H1 (cell line): ENCODE measurements around the gene PRIMPOL. TPM values are rescaled to one million over a fixed set of nuclear protein-coding genes. Genes with fewer than 3 reads are reported as not detected.

Source experiments
- CHD1 ChIP-seq: IDR thresholded peaks from 2 replicates; pipeline ENCODE4 v1.6.1; 2012; ENCODE audit warnings: low read depth, low read length, improper control_type of control experiment
- CHD7 ChIP-seq: fragments of 300-600 bp; sonication (generic); IDR thresholded peaks from 2 replicates; pipeline ENCODE4 v1.7.1; 2012; ENCODE audit warnings: low read length, moderate library complexity, mild to moderate bottlenecking, inconsistent platforms; ENCODE audit not compliant: insufficient replicate concordance
- CTBP2 ChIP-seq: IDR thresholded peaks from 2 replicates; pipeline ENCODE4 v1.7.0; 2011; ENCODE audit warnings: borderline replicate concordance, mild to moderate bottlenecking, moderate library complexity, mixed read lengths, low read length; ENCODE audit not compliant: insufficient read depth, insufficient read length
- FOSL1 ChIP-seq: IDR thresholded peaks from 2 replicates; pipeline ENCODE4 v1.6.1; 2011; ENCODE audit warnings: mild to moderate bottlenecking, low read depth, low read length, moderate library complexity; ENCODE audit not compliant: insufficient read depth
- polyA plus RNA-seq, 7 experiments: library from polyadenylated mRNA; depleted of rRNA in 3 of 7; stranded (reverse) in 5 of 7; unstranded in 2 of 7; fragments of >200 nt in 5 of 7; fragments of 200-250 nt in 2 of 7; gene quantifications; 1 replicate in 5 of 7; 2 replicates in 1 of 7; 4 replicates in 1 of 7; pipeline versions ENCODE4 v1.2.1 to v1.2.3, GENCODE V29; 2011 to 2013; ENCODE audit warnings: missing spikeins in 2 of 7, mixed read lengths in 2 of 7
- total RNA-seq: library from RNA; stranded (reverse); fragmentation: NEBNext Ultra II Directional; extraction: Animal tissue kit (Norgen Biotek cat#: 25700); gene quantifications from 2 replicates; pipeline ENCODE4 v1.2.1, GENCODE V29; 2021

The PRIMPOL gene
- total and polyA plus RNA-seq, 2 of the 8 experiments (the other 6 are each of a cell fraction or from before 2014, with no cell fraction given) = 4.4 to 6.7 TPM

- no peak for TF ChIP-seq CHD7
- TF ChIP-seq CHD1 = no peak
- TF ChIP-seq CTBP2 = no peak
- TF ChIP-seq FOSL1 = no peak
Measured at GRCh38 chr4:184643731-184644130, 5.8 kb upstream of the PRIMPOL start (continued).
